NT2/D1 (cell line): ENCODE measurements around the gene SMG7.

Experiments used
- DNase-seq: peaks from one replicate; pipeline ENCODE4 v3.0.0-alpha.2; 2011; ENCODE audit warnings: low read depth, low spot score
- H3K27me3 ChIP-seq: 2 replicates; pipeline ENCODE4 v1.6.0; 2011; ENCODE audit warnings: mild to moderate bottlenecking; ENCODE audit not compliant: insufficient read length, insufficient read depth
- H3K36me3 ChIP-seq: 2 replicates; pipeline ENCODE4 v1.6.1; 2011; ENCODE audit warnings: mild to moderate bottlenecking, low read length, mixed read lengths; ENCODE audit not compliant: insufficient read depth, insufficient read length
- H3K4me1 ChIP-seq: 2 replicates; pipeline ENCODE4 v1.5.1; 2011; ENCODE audit not compliant: insufficient read depth, insufficient read length
- H3K4me3 ChIP-seq: 2 replicates; pipeline ENCODE4 v1.5.1; 2011; ENCODE audit warnings: low read depth; ENCODE audit not compliant: insufficient read length
- H3K9ac ChIP-seq: 2 replicates; pipeline ENCODE4 v1.6.0; 2011; ENCODE audit warnings: low read depth; ENCODE audit not compliant: insufficient read length
- H3K9me3 ChIP-seq: 2 replicates; pipeline ENCODE4 v1.5.1; 2011; ENCODE audit warnings: mild to moderate bottlenecking, low read length; ENCODE audit not compliant: insufficient read depth
- SUZ12 ChIP-seq: IDR thresholded peaks from 2 replicates; pipeline ENCODE4 v1.6.1; 2011; ENCODE audit not compliant: insufficient read length, insufficient read depth; ENCODE audit errors: extremely low read depth
- YY1 ChIP-seq: IDR thresholded peaks from 2 replicates; pipeline ENCODE4 v1.6.1; 2011; ENCODE audit not compliant: insufficient read length, insufficient read depth
- ZNF274 ChIP-seq: IDR thresholded peaks from 2 replicates; pipeline ENCODE4 v1.6.1; 2011; ENCODE audit warnings: mild to moderate bottlenecking, low read depth, low read length

Gene SMG7

GRCh38 chr1:183512450-183512849 lies 40.2 kb downstream of the SMG7 start:
- Histone ChIP-seq H3K36me3 (peaks cover 22% of the 10 kb centered on the region), H3K4me3 (no peak overlapping the region), H3K9me3 (no peaks in the 10 kb centered on the region), H3K9ac (no peak overlapping the region), H3K27me3 (no peaks in the 10 kb centered on the region), H3K4me1 (no peaks in the 10 kb centered on the region)
- DNase-seq, result no peak
- TF ChIP-seq ZNF274, result no peak
- TF ChIP-seq YY1, result no peak
- TF ChIP-seq SUZ12, result no peak

DNA sequence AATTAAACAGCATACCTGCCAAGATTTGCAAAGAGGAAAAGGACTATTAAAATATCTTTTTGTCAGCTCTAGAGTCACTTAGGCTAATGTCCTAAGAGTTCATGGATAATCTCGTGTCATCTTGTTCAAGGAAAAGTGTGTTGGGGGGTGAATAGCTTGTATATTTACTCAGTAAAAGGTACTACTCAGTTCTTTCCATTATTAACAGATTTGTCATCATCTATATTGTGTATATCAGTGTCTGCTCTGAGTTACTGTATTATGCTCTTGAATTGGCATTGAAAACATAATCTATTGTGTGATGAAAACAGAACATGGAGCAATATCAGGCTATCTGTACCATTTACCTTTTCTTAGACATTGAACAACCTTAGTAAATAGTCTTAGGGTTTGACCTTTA lies 41.9 kb downstream of the SMG7 start:
- Histone ChIP-seq H3K9me3 (no peaks in the 10 kb centered on the region), H3K27me3 (no peaks in the 10 kb centered on the region), H3K4me1 (no peaks in the 10 kb centered on the region), H3K9ac (no peak overlapping the region), H3K36me3 (peaks cover 38% of the 10 kb centered on the region), H3K4me3 (no peak overlapping the region)
- DNase-seq, result no peak
- no peak for TF ChIP-seq YY1
- no peak for TF ChIP-seq ZNF274

GRCh38 chr1:183515002-183515689 lies 42.8 kb downstream of the SMG7 start:
- H3K27me3 ChIP-seq, result no peaks in the 10 kb centered on the region
- no peaks in the 10 kb centered on the region for H3K9me3 ChIP-seq
- DNase-seq, result no peak
- peaks cover 45% of the 10 kb centered on the region for H3K36me3 ChIP-seq
- TF ChIP-seq ZNF274 (no peak), SUZ12 (no peak)
- H3K4me3 ChIP-seq, result no peak overlapping the region
- H3K4me1 ChIP-seq, result no peaks in the 10 kb centered on the region
- H3K9ac ChIP-seq, result no peak overlapping the region

DNA sequence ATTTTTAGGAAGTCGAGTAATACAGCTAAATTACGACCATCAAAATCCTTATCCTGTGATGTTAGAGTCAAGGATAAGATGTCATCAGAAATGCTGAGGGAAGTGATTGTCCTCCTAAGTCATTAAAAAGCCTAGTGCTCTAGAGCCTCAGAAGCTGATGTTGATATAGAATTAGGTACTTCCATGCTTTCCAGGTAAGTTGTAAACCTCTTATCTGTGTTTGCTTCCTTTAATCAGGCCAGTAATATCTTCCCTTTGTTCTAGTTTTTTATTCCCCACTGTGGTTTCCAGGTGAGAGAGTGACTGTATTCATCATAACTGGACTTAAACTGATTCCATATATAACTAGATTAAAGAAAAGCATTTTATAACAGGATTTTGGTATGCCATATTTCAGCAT lies 44.4 kb downstream of the SMG7 start:
- Histone ChIP-seq H3K9me3 (no peaks in the 10 kb centered on the region), H3K36me3 (peaks cover 59% of the 10 kb centered on the region), H3K9ac (no peak overlapping the region), H3K4me3 (no peak overlapping the region), H3K27me3 (no peaks in the 10 kb centered on the region), H3K4me1 (no peaks in the 10 kb centered on the region)
- no peak for TF ChIP-seq SUZ12
- no peak for TF ChIP-seq ZNF274
- no peak for TF ChIP-seq YY1
- DNase-seq, result no peak

- H3K36me3 ChIP-seq, result peaks cover 65% of the 10 kb centered on the region
- no peaks in the 10 kb centered on the region for H3K9me3 ChIP-seq
- no peak overlapping the region for H3K4me3 ChIP-seq
- TF ChIP-seq ZNF274 (no peak), SUZ12 (no peak), YY1 (no peak)
- DNase-seq, result no peak
- H3K9ac ChIP-seq, result no peak overlapping the region
- H3K4me1 ChIP-seq, result no peaks in the 10 kb centered on the region
- H3K27me3 ChIP-seq, result no peaks in the 10 kb centered on the region
These were observed 45.1 kb downstream of the SMG7 start for GRCh38 chr1:183517401-183517800.

- no peaks in the 10 kb centered on the region for H3K27me3 ChIP-seq
- peaks cover 80% of the 10 kb centered on the region for H3K36me3 ChIP-seq
- DNase-seq, result no peak
- TF ChIP-seq SUZ12, result no peak
- no peak for TF ChIP-seq YY1
- no peak for TF ChIP-seq ZNF274
- no peaks in the 10 kb centered on the region for H3K9me3 ChIP-seq
- no peak overlapping the region for H3K9ac ChIP-seq
- no peaks in the 10 kb centered on the region for H3K4me1 ChIP-seq
- H3K4me3 ChIP-seq, result no peak overlapping the region
These were observed 48.1 kb downstream of the SMG7 start for GRCh38 chr1:183520379-183520778.

GRCh38 chr1:183522104-183522503 lies 49.8 kb downstream of the SMG7 start:
- H3K4me3 ChIP-seq, result no peak overlapping the region
- H3K9me3 ChIP-seq, result no peaks in the 10 kb centered on the region
- H3K4me1 ChIP-seq, result no peaks in the 10 kb centered on the region
- no peak for DNase-seq
- TF ChIP-seq SUZ12 (no peak), YY1 (no peak), ZNF274 (no peak)
- peaks cover 73% of the 10 kb centered on the region for H3K36me3 ChIP-seq
- H3K9ac ChIP-seq, result no peak overlapping the region
- H3K27me3 ChIP-seq, result no peaks in the 10 kb centered on the region

- H3K36me3 ChIP-seq, result peaks cover 78% of the 10 kb centered on the region
- H3K9me3 ChIP-seq, result no peaks in the 10 kb centered on the region
- no peak overlapping the region for H3K9ac ChIP-seq
- no peak for DNase-seq
- no peaks in the 10 kb centered on the region for H3K27me3 ChIP-seq
- TF ChIP-seq YY1, result no peak
- no peak for TF ChIP-seq ZNF274
- TF ChIP-seq SUZ12, result no peak
- H3K4me3 ChIP-seq, result no peak overlapping the region
- H3K4me1 ChIP-seq, result no peaks in the 10 kb centered on the region
These were observed 56.3 kb downstream of the SMG7 start for GRCh38 chr1:183528577-183528976.
